Amniotic stem cell (primary cell): ENCODE results near the gene ENDOG.
"Not testable (repeated sequence)": the region's sequence is repeated elsewhere in the genome, so short reads cannot be mapped to it uniquely, and the experiment has no call there.

ENCODE experiments used
- DNase-seq: peaks from one replicate; lab custom pipeline; 2025; lab: John Stamatoyannopoulos, UW

ENDOG gene

GRCh38 chr9:128828719-128829452, 10.6 kb downstream of the ENDOG start:
- no peak for DNase-seq

DNA sequence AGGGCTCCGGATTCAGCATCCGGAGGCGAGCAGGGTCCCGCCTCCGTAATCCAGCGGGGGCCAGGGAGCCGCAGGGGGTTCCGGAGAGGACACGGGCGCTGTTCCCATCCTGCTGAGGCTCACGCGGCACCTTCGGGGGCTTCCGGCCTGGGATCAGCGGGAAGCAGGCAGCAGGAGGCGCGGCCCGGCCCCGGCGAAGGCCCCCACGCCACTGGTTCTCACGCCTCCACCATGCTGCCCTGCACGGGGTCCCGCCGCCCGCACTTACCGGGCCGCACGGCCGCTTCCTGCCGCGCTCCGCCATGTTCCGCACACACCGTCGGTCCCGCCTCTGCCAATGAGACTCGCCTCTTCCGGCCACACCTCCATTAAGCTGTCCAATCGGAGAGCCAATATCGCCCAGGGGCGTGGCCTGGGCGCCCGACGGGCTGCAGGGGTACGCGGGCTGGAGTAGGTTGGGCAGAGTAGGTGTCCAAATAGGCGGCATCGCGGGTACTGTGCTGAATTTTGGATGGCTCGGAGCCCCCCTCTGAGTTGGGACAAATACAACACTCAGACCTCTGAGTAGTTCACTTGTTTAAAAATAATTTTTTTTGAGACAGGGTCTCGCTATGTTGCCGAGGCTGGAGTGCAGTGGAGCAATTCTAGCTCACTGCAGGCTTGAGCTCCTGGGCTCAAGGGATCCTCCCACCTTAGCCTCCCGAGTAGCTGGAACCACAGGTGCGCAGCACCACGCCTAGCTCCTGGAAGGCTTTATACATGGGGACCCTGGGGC, 11.4 kb downstream of the ENDOG start, which contains the start of gene SPOUT1:
Gene SPOUT1 (minus strand): TSS at position 318 of the 775 bp plus-strand sequence. CDS start 14 bp downstream, at position 304.
- DNase-seq, result peak; percentile 92

DNA sequence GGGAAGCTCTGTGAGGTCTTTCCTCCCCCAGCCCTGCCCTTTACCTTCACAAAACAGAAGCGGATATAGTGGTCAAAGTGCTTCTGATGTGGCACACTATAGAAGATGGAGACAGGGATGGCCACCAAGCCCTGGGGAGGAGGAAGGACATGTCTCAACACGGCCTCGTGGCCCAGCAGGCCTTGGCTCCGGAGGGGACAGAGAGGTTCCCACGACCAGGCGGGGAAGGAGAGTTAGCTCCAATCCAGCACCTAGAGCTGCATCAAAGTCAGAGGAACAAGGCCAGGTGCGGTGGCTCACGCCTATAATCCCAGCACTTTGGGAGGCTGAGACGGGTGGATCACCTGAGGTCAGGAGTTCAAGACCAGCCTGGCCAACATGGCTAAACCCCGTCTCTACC, 15.4 kb downstream of the ENDOG start:
- no peak for DNase-seq

GRCh38 chr9:128835246-128836210, 17.2 kb downstream of the ENDOG start:
- DNase-seq, result no peak

- DNase-seq, result no peak
Measured at GRCh38 chr9:128836509-128837145, 18.3 kb downstream of the ENDOG start.

- no peak for DNase-seq
Measured at GRCh38 chr9:128838338-128838737, 20.0 kb downstream of the ENDOG start.

DNA sequence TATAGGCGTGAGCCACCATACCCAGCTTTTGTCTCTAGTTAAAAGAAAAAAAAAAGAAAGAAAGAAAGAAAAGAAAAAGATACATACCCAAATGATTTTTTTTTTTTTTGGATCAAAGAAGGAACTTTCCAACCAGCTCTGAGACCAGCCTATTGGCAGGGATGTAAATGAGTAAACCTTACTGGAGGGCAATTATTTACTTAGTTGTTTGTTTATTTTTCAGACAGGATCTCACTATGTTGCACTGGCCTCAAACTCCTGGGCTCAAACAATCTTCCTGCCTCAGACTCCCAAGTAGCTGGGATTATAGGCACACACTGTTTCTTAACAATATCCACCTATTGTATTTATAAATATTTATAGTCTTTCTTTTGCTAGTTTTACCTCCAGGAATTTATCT, 22.2 kb downstream of the ENDOG start:
- DNase-seq, result no peak

GRCh38 chr9:128841694-128842492, 23.6 kb downstream of the ENDOG start:
- no peak for DNase-seq

DNA sequence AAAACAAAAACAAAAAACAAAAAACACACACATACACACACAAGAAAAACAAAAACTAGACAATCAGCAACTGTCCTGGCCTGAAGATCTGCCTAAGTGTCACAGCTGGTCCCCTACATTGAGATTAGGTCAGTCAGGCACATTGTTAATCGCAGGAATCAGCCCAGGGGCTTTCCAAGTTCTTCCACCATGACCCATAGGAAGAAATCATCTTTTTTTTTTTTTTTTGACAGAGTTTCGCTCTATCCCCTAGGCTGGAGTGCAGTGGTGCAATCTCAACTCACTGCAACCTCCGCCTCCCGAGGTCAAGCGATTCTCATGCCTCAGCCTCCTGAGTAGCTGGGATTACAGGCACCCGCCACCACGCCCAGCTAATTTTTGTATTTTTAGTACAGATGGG, 24.9 kb downstream of the ENDOG start:
- DNase-seq, result not testable (repeated sequence)

DNA sequence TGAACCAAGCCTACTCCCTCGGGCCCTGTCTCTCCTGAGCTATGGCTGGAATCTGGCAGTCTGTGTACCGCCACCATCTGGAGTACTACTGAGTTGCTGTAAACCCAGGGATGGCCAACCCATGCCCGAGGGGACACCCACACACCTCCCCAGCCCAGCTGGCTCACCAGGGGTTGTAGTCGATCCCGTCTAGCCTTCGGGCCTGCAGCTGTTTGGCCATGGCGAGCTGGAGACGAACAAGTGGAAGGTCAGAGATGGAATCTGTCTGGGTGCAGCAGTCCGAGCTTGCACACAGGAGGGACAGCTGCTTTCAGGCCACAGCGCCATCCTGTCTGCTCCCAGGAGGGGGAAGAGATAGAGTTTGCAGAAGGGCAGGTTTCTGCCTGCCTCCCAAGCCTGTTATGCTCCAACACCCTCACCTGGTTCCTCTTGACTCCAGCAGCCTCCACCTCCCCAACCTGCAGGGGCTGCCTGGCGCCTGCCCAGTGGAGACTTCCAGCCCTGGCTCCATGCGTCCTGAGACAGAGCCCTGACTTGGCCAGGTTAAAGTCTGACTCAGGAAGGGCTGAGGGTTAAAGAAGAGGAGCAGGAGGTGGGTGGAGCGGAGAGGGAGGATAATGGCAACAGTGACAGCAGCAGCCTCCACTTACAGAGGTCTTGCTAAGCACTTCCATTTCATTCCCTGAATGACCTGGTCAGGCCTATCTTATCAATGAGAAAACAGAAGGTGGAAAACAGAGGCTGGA, 27.1 kb downstream of the ENDOG start:
- DNase-seq, result no peak

- no peak for DNase-seq
Measured at GRCh38 chr9:128846680-128847030, 28.4 kb downstream of the ENDOG start.

DNA sequence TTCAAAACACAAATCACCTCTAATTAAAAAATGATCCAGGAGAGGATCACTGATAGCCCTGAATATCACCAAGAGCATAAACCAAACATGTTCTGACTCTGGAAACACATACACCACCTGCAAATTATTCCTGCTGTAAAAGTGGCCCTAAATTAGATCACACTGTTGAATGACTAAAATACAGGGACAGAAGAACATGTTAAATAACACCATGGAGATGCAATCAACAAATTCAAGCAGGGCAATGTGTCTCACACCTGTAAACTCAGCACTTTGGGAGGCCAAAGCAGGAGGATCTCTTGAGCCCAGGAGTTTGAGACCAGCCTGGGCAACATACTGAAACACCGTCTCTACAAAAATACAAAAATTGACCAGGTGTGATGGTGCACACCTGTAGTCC, 29.5 kb downstream of the ENDOG start:
- no peak for DNase-seq

DNA sequence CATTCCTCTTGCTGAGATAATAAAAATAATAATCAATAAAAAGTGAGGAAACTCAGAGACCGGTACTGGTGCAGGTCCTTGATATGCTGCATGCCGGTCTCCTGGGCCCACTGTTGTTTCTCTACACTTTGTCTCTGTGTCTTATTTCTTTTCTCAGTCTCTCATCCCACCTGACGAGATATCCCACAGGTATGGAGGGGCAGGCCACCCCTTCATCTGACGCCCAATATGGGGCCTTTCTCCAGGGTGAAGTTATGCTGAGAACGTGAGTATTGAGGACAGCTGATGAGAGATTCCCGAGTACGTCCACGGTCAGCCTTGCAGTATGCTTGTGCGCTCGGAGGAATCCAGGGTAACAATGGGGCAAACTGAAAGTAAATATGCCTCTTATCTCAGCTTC, 32.7 kb downstream of the ENDOG start:
- not testable (repeated sequence) for DNase-seq

- not testable (repeated sequence) for DNase-seq
Measured at GRCh38 chr9:128851779-128852600, 33.7 kb downstream of the ENDOG start.

- DNase-seq, result not testable (repeated sequence)
Measured at GRCh38 chr9:128852646-128853045, 34.3 kb downstream of the ENDOG start.

DNA sequence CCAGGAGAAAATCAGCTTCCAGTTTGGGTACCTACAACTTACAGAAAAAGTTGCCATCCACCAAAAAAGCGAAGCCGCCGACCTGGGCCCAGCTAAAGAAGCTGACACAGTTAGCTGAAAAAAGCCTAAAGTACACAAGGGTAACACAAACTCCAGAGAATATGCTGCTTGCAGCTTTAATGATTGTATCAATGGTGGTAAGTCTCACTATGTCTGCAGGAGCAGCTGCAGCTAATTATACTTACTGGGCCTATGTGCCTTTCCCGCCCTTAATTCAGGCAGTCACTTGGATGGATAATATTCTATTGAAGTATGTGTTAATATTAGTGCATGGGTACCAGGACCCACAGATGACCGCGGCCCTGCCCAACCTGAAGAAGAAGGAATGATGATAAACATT, 36.2 kb downstream of the ENDOG start:
- DNase-seq, result not testable (repeated sequence)

- not testable (repeated sequence) for DNase-seq
Measured at GRCh38 chr9:128858476-128858875, 40.2 kb downstream of the ENDOG start.

DNA sequence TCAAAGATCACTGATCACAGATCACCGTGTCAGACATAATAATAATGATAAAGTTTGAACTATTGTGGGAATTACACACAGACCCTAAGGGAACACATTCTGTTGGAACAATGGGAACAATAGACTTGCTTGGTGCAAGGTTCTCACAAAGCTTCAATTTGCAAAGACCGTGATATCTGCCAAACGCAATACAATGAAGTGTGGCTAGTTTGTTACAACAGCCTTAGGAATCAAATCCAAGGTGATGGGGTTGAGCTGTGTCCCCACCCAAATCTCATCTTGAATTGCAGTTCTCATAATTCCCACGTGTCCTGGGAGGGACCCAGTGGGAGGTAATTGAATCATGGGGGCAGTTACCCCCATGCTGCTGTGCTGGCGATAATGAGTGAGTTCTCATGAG, 42.6 kb downstream of the ENDOG start:
- no peak for DNase-seq

DNA sequence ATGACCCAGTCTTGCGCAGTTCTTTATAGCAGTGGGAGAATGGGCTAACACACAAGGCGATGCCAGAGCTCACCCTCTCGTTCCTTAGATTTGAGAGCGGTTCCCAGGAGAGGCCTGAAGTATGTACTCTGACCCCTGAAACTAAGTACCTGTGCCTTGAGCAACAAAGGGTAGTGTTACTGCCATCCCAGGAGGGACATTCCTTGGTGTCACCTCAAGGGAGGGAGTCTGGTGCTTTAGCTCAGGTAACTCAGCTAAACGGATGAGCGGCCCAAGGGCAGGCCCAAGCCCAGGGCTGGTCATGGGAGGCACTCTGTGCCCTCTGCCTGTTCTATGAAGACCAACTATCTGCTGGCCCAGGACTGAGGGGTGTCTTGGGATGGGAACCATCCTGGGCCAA, 43.2 kb downstream of the ENDOG start:
- DNase-seq, result no peak
